Measurements from ENCODE around the gene CMPK2. TPM values are rescaled to one million over a fixed set of nuclear protein-coding genes. Genes with fewer than 3 reads are reported as not detected.

The CMPK2 gene
- total and polyA plus RNA-seq, 9 of the 15 experiments (the other 6 are each of a cell fraction or from before 2014, with no cell fraction given) = 2.6 to 10.5 (median 5.0) TPM

GRCh38 chr2:6885968-6886367 is 20.3 kb upstream of the CMPK2 start (continued):
- TF ChIP-seq ZNF407 (IDR thresholded peaks at IDR 0.05; ENCODE audit: low read depth) (no peak), CBX5 (IDR thresholded peaks at IDR 0.05; ENCODE audit: borderline replicate concordance, low read depth) (no peak), ZNF507 (tag; conservative IDR thresholded peaks at IDR 0.05) (no peak), BCLAF1 (IDR thresholded peaks at IDR 0.05; ENCODE audit: borderline replicate concordance in 1 of 2, control insufficient read depth in 1 of 2, low read depth in 2 of 2, low read length in 1 of 2) (no peak), NONO (IDR thresholded peaks at IDR 0.05; ENCODE audit: low read depth in 2 of 2, low read length in 1 of 2) (no peak), MEF2A (IDR thresholded peaks at IDR 0.05; ENCODE audit: control insufficient read depth, low read depth, low read length) (no peak), ZNF592 (IDR thresholded peaks at IDR 0.05) (no peak; the same call in 1 of the 2 replicates), MBD2 (IDR thresholded peaks at IDR 0.05; ENCODE audit: borderline replicate concordance, low read depth) (no peak), ILF3 (IDR thresholded peaks at IDR 0.05; ENCODE audit: borderline replicate concordance) (no peak; the same call in 1 of the 2 replicates), TAL1 (IDR thresholded peaks at IDR 0.05) (peak; percentile 86), ZKSCAN1 (IDR thresholded peaks at IDR 0.05; ENCODE audit: low read depth, low read length) (no peak), ZNF311 (CRISPR knock-in tag; IDR thresholded peaks at IDR 0.05) (no peak), ZFP36 (IDR thresholded peaks at IDR 0.05; ENCODE audit: low read depth, low read length, partially characterized antibody) (no peak)

Data from K562 (cell line).